ENCODE results near the gene CYB5B.

GRCh38 chr16:69477546-69477945 is 53.1 kb downstream of the CYB5B start:
- TF ChIP-seq CTCF (conservative IDR thresholded peaks at IDR 0.05; ENCODE audit: low read depth, low read length) (no peak), EZH2 (IDR thresholded peaks at IDR 0.05; ENCODE audit: borderline replicate concordance, low read depth, low read length, poor library complexity, severe bottlenecking) (no peak)
